ENCODE results near the gene IL17RB.

The IL17RB gene

DNA sequence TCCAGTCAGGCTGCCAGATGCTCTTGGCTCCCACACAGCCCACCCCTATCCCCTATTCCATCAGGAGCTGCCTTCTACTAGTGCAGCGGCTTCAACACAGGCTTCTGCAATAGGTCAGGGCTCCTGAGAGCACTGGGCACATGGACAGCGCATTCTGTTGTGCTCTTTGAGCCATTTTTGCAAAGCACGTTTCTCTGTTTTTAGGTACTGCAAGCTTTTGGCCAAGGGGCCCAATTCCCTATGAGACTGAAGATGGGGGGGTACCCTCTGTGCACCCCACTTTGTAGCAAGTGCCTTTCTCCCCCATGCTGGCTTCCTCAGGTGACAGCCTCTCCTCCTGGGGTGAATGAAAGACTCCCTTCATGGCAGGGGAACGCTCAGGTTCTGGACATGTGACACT lies 31.3 kb upstream of the IL17RB start:
- TF ChIP-seq, protein P1, sequence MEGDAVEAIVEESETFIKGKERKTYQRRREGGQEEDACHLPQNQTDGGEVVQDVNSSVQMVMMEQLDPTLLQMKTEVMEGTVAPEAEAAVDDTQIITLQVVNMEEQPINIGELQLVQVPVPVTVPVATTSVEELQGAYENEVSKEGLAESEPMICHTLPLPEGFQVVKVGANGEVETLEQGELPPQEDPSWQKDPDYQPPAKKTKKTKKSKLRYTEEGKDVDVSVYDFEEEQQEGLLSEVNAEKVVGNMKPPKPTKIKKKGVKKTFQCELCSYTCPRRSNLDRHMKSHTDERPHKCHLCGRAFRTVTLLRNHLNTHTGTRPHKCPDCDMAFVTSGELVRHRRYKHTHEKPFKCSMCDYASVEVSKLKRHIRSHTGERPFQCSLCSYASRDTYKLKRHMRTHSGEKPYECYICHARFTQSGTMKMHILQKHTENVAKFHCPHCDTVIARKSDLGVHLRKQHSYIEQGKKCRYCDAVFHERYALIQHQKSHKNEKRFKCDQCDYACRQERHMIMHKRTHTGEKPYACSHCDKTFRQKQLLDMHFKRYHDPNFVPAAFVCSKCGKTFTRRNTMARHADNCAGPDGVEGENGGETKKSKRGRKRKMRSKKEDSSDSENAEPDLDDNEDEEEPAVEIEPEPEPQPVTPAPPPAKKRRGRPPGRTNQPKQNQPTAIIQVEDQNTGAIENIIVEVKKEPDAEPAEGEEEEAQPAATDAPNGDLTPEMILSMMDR (IDR thresholded peaks at IDR 0.05): no peak

DNA sequence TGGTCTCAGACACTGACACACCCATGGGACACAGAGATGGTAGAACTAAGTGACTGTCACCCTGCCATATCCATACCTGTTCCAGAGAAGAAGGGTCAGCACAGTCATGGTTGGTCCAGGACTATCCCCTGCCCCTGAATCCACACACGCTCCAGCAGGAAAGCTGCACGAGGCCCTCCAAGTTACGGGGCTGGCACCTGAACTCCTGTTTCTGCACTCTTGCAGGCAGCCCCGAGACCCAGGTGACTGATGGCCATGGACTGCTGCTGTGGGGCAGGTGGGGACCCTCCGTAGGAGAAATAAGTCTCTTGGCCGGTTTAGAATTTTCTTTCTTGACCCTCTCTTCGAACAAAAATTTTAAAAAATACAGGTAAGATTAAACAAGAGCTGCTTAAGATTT lies 30.7 kb upstream of the IL17RB start:
- TF ChIP-seq, protein P1 (IDR thresholded peaks at IDR 0.05): no peak

DNA sequence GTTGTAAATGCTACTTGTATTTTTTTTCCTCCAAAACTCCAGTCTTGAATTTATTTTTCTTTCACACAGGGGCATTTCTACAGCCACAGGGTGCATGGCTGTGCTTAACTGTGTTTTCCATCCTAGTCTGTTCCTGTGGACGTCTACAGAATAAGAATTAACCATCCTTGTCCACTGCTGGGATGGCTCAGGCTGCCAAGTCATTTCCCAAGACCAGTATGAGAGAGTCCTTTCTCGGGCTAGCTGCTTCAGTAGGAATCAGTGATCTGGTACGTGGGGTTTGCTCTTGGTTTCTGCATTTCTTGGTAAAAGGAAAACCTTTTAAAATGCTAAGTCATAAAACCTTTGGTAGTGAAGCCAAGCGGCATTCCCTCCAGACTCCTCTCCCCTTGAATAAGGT lies 29.9 kb upstream of the IL17RB start:
- TF ChIP-seq, protein P1 (IDR thresholded peaks at IDR 0.05): no peak

DNA sequence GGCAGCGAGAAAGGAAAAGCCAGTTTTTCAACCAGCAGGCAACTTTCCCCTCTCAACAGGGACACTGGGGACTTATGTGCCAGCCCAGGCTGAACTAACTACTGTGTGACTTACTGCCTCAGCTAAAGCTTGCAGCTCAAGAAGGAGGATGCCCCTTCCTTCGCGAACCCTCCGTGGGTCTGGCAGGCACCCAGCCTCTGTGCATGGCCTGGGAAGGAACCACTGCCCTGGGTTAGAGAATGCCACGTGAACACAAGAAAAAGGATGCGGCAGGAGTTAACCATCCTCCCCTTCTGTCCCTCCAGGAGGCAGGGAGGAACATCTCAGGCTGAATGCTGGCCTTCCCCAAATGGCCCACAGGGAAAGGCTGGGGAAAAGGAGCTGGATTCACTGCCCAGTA lies 29.2 kb upstream of the IL17RB start:
- TF ChIP-seq, protein P1 (IDR thresholded peaks at IDR 0.05): no peak

DNA sequence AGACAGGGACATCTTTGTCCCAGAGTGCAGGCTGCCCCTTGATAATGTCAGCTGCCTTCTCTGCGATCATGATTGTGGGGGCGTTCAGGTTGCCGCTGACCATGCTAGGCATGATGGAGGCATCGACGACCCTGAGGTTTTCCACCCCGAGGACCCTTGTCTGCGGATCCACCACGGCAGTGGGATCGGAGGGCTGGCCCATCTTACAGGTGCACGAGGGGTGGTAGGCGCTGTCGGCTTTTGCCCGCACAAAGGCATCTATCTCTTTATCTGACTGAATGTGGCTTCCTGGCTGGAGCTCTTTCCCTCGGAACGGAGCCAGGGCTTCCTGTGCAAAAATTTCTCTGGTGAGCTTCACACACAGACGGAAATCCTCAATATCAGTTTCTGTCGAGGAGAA lies 28.6 kb upstream of the IL17RB start:
- TF ChIP-seq, protein P1 (IDR thresholded peaks at IDR 0.05): no peak

DNA sequence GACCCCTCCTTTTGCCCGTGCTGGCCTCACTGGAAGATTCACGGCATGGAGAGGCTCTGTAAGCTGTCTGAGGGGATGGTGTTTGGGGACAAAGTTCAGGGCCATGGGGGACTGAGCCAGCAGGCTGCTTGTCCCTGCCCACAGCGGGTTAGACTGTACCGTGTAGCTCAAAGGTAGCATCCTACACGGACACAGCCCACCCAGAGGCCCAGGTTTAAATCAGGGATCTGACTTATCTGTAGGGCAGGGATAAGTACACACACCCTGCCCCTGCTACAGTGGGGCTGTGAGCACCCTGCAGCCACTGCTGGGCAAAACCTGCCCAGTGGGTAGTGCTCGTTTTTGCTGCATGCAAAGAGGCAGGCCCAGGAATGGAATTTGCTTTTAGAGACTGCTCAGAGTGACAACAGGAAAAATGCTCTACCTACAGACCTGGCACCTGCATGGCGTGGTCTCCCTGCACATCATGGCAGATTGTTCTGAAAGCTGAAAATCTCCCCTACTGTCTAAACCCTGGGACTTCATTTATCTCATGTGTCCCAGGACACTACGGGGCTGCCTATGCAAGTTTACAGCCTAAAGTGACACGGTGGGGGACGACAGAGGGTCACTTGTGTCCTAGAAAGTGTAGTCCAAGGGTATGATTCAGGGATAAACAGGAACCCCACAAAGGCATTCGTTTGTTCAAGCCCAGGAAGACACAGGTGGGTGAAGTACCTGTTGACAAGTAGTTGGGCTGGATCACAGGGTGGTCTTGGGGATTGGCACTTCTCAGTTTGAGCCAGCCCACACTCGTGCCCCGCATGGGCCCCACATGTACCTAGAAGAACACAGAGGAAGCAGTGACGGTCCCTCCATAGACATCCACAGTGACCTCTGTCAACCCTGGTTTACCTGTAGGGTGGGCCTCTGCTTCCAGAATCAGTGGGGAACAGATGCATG lies 27.9 kb upstream of the IL17RB start:
- TF ChIP-seq, protein P1 (IDR thresholded peaks at IDR 0.05): no peak

DNA sequence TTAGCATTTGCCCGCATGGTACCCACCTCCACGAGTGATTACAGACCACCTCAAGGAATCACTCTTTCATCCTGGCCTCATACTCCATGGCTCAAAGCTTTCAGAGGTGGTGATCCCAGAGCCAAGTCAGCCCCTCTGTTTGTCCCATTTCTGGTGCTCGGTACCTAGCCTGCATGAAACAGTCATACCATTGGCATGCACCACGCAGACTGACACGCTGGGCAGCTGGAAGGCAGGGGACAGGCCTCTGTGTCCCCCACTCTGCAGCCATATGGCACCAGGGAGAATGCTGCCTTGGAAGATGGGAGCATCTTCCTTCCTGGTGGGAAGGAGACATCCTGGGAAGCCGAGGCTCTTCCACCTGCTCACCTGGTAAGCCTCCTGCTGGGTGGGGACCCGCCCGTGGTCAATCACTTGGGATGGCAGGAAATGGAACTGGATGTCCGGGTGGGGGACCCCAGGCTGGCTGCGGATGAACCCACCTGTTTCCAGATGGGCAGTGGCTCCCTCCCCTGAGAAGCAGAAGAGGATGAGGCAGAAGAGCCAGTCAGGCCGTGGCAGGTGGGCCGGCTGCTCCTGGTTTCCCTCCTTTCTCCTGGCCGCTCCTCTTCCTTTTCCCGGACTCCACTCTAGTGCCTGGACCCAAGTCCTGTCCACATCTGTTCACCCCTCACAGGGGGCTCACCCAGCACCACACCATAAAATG lies 27.1 kb upstream of the IL17RB start:
- TF ChIP-seq, protein P1 (IDR thresholded peaks at IDR 0.05): no peak
